Mucosa of descending colon (tissue), 3 donors: ENCODE measurements around the gene TMEM121. TPM values are rescaled to one million over a fixed set of nuclear protein-coding genes. Genes with fewer than 3 reads are reported as not detected.
A peak's percentile ranks its signal among the peaks of the same experiment; 100 is the strongest.
"Not testable (repeated sequence)": the region's sequence is repeated elsewhere in the genome, so short reads cannot be mapped to it uniquely, and the experiment has no call there.

Experiments
- ATAC-seq: fragments of 200-7000 bp; cut with Tn5 transposase; one replicate; pipeline ENCODE4 v1.9.1; 2020; ENCODE audit warnings: mild to moderate bottlenecking, moderate library complexity
- DNase-seq, 3 donors: peaks; one replicate each; pipeline ENCODE4 v3.0.0-alpha.2; 2020
- H3K36me3 ChIP-seq: fragments of 200-600 bp; one replicate; pipeline ENCODE4 v1.8.0; 2021; ENCODE audit warnings: low read depth, mild to moderate bottlenecking
- H3K4me1 ChIP-seq: fragments of 200-600 bp; one replicate; pipeline ENCODE4 v1.8.0; 2021; ENCODE audit warnings: low read depth, mild to moderate bottlenecking
- H3K4me3 ChIP-seq: fragments of 200-600 bp; one replicate; pipeline ENCODE4 v1.8.0; 2021; ENCODE audit warnings: mild to moderate bottlenecking
- H3K9me3 ChIP-seq: fragments of 200-600 bp; one replicate; pipeline ENCODE4 v1.8.0; 2021; ENCODE audit warnings: mild to moderate bottlenecking
- intact Hi-C, 2 donors: fragments of 100-400 bp; cut with DNase I in 1 of 2; cut with micrococcal nuclease in 1 of 2; formaldehyde crosslinking; loops; one replicate each; pipeline versions ENCODE4 v1.11.0 to v1.11.1; 2022; cut with DNase I, micrococcal nuclease
- total RNA-seq, 3 donors: library from RNA; stranded (reverse); fragmentation: NEBNext Ultra II Directional in 2 of 3; extraction: Animal tissue kit (Norgen Biotek cat#: 25700) in 2 of 3; gene quantifications; one replicate each; pipeline versions ENCODE4 v1.2.1 to v1.2.4, GENCODE V29; 2021 to 2023
- TF ChIP-seq, protein P1 (sequence below): fragments of 200-600 bp; IDR thresholded peaks from one replicate; pipeline ENCODE4 v1.8.0; 2022; ENCODE audit warnings: antibody characterized with exemption, mild to moderate bottlenecking
- donor health status: DM: no; HTN: no; CAD: no; lungs with moderate emphysema.
- donor health status: DM: no; HTN: no; CAD: no.
- donor health status: DM: no; HTN: yes; CAD: no.

The TMEM121 gene
- total RNA-seq, 3 donors from 2014 or later: 0.38 to 4.0 (median 1.0) TPM

- intact Hi-C loops: no loop called here
- Histone ChIP-seq H3K9me3 (no peaks in the 10 kb centered on the region), H3K36me3 (no peaks in the 10 kb centered on the region), H3K4me3 (no peak overlapping the region), H3K4me1 (no peaks in the 10 kb centered on the region)
- TF ChIP-seq, protein P1, sequence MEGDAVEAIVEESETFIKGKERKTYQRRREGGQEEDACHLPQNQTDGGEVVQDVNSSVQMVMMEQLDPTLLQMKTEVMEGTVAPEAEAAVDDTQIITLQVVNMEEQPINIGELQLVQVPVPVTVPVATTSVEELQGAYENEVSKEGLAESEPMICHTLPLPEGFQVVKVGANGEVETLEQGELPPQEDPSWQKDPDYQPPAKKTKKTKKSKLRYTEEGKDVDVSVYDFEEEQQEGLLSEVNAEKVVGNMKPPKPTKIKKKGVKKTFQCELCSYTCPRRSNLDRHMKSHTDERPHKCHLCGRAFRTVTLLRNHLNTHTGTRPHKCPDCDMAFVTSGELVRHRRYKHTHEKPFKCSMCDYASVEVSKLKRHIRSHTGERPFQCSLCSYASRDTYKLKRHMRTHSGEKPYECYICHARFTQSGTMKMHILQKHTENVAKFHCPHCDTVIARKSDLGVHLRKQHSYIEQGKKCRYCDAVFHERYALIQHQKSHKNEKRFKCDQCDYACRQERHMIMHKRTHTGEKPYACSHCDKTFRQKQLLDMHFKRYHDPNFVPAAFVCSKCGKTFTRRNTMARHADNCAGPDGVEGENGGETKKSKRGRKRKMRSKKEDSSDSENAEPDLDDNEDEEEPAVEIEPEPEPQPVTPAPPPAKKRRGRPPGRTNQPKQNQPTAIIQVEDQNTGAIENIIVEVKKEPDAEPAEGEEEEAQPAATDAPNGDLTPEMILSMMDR: no peak
- ATAC-seq (no peak), DNase-seq (no peak)
These were observed 42.7 kb downstream of the TMEM121 start for GRCh38 chr14:105568859-105569766.

DNA sequence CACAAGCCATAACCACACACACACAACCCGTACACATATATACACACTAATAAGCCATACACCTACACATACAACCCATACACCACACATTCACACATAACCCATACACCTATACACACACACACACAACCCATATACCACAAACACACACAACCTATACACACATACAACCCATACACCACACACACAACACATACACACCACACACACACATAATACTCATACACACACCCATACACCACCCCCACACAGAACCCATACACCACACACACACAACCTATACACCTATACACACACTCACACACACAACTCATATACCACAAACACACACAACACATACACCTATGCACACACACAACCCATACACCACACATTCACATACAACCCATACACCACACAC is 44.1 kb downstream of the TMEM121 start:
- Histone ChIP-seq H3K4me3 (no peak overlapping the region), H3K36me3 (no peaks in the 10 kb centered on the region), H3K4me1 (no peaks in the 10 kb centered on the region), H3K9me3 (no peaks in the 10 kb centered on the region)
- no peak for DNase-seq
- ATAC-seq: no peak
- intact Hi-C loops: no loop called here
- TF ChIP-seq, protein P1: no peak

DNA sequence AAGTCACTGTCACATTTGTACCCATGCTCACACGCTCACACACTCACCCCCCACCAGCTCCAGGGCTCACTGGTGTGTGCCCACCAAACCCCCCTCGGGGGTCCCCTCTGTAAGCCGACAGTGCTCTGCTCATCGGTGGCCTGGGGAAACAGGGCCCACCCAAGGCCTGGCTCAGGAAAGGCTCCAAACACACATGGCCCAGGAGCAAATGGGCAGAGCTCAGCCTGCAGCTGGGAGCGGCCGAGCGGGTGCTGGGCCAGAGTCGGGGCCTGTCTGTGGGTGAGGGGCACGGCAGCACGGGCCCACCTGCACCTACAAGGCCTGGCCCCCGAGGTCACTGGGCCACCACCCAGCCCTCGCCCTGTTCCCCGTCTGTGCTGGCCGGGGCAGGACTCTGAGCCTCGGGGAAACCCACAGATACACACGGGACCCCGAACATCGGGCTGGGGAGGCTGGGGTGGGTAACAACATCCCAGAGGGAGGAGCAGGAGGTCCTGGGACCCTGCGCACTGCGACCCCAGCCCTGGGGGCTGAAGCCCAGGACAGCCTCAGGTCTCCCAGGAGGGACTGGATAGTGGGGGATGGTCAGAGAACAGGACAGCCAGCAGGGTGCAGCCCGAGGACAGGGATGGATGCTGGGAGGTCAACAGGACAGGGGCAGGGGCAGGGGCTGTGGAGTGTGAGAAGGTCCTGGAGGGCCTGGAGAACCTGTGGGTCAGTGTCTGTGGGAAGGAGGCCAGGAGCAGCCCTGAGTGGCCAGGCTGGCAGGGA is 45.0 kb downstream of the TMEM121 start:
- ATAC-seq, H3K9me3 ChIP-seq, H3K4me3 ChIP-seq, H3K36me3 ChIP-seq, intact Hi-C loops, DNase-seq, H3K4me1 ChIP-seq: not testable (repeated sequence)

DNA sequence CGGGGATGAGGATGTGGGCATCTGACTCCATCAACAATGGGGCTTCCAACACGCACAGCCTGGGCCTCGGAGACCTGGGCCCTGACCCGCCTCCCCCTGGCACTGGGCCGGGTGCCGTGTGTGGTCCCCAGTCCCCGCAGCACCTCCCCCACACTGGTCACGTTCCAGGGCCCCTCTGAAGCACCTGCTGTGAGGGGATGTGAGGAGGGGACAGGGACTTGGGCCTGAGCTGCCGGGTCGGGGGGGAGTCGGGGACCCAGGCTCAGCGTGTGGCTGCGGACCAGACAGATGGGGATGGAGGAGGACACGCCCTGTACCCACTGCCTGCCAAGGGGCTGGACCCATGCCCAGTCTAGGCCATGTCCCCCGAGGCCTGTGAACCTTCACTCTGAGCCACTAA is 45.7 kb downstream of the TMEM121 start:
- intact Hi-C loops, H3K9me3 ChIP-seq, H3K4me1 ChIP-seq, H3K36me3 ChIP-seq, DNase-seq, H3K4me3 ChIP-seq: not testable (repeated sequence)
- peak; percentile 17 for ATAC-seq

DNA sequence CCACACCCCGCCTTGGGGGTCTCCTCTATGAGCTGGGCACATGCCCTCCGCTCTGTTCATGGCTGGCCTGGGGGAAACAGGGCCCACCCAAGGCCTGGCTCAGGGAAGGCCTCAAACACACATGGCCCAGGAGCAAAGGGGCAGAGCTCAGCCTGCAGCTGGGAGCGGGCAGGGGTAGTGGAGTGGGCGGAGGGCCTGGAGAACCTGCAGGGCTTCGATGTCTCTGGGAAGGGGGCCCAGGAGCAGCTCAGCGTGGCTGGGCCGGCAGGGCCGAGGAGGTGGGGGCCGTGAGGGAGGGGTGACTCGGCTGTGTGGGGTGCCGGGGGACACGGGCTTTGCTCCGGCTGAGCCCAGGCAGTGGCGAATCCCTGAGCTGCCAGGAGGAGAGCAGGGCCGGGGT is 47.5 kb downstream of the TMEM121 start:
- ATAC-seq, H3K4me3 ChIP-seq, DNase-seq, intact Hi-C loops, H3K4me1 ChIP-seq, H3K9me3 ChIP-seq, H3K36me3 ChIP-seq: not testable (repeated sequence)

GRCh38 chr14:105574411-105574810 is 48.0 kb downstream of the TMEM121 start:
- DNase-seq, intact Hi-C loops, ATAC-seq, H3K4me3 ChIP-seq, H3K36me3 ChIP-seq, H3K9me3 ChIP-seq, H3K4me1 ChIP-seq: not testable (repeated sequence)

DNA sequence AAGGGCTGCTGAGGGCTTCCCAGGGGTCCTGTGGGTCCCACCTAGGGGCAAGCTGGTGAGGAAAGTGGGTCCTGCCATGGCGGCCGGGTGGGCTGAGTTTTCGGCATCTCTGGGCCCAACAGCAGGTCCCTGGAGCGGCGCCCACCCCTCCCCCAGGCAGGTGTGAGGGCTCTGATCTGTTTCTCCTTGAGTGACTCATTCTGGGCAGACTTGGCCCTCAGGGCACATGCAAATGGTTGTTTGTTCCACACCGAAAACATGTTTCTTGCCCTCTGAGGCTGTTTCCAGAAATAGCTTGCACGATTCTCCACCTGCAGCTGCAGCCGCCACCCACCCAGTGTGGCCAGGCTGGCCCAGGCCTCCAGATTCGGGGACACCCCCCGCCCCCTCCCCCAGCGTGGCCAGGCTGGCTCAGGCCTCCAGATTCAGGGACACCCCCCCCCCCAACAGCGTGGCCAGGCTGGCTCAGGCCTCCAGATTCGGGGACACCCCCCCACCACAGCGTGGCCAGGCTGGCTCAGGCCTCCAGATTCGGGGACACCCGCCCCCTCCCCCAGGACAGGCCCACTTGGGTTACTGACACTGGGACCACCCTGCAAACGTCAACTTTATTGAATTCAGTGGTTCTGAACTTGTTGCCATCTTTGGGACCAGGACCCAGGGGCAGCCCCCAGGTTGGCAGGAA is 48.8 kb downstream of the TMEM121 start:
- not testable (repeated sequence) for H3K36me3 ChIP-seq
- peak in 1 of 3 donors; percentile 41 for DNase-seq
- peak; percentile 67 for ATAC-seq

More for the DNA sequence above, 48.8 kb downstream of the TMEM121 start:
- intact Hi-C loops, H3K9me3 ChIP-seq, H3K4me3 ChIP-seq, H3K4me1 ChIP-seq: not testable (repeated sequence)
